ENCODE measurements around the gene PIWIL1. TPM values are rescaled to one million over a fixed set of nuclear protein-coding genes. Genes with fewer than 3 reads are reported as not detected.

PIWIL1 gene
- polyA plus RNA-seq, 1 of the 3 experiments (the other 2 are of a cell fraction), result 0.05 TPM

DNA sequence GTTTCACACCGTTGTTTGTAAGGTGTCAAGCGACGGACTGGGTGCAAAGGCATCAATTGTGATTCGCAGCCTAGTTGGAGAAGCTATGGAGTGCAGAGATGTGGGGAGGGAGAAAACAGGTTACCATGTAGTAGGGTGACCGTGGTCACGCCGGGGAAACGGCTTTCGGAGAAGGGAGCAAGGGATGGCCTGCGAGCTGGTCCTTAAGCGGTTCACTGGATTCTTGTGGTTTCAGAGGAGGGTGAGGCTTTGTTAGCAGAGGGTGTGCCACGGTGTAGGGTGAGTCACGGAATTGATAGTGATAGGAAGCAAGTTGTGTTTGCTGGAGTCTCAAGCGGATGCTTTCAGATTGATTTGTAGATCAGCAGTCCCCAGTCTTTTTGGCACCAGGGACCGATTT is 2.3 kb downstream of the PIWIL1 start:
- H3K9me3 ChIP-seq, result no peaks in the 10 kb centered on the region
- H3K36me3 ChIP-seq (replicated peaks in 1 of 2; ENCODE audit: control insufficient read depth in 1 of 2, insufficient read depth in 2 of 2, low read length in 1 of 2), result no peaks in the 10 kb centered on the region
- WGBS (ENCODE audit: low lambda C conversion rate), result 60% methylated on average over 15 of the region's 15 CpGs
- no peaks in the 10 kb centered on the region for H3F3A ChIP-seq (replicated peaks; ENCODE audit: insufficient read depth)
- no peaks in the 10 kb centered on the region for H3K79me2 ChIP-seq (ENCODE audit: insufficient read depth)
- TF ChIP-seq ELF1 (IDR thresholded peaks at IDR 0.05) (no peak), FOXJ3 (CRISPR knock-in tag; IDR thresholded peaks at IDR 0.05) (no peak), YY1 (IDR thresholded peaks at IDR 0.05; ENCODE audit: low read depth) (no peak), EZH2phosphoT487 (IDR thresholded peaks at IDR 0.05; ENCODE audit: borderline replicate concordance, low read depth) (no peak), JUND (IDR thresholded peaks at IDR 0.05) (no peak), POLR2AphosphoS5 (IDR thresholded peaks at IDR 0.05; ENCODE audit: low read depth, low read length) (no peak), TCF12 (IDR thresholded peaks at IDR 0.05) (no peak), MEF2A (IDR thresholded peaks at IDR 0.05; ENCODE audit: borderline replicate concordance, low read depth) (no peak), EP300 (IDR thresholded peaks at IDR 0.05; ENCODE audit: borderline replicate concordance in 1 of 2, low read depth in 1 of 2, low read length in 1 of 2) (no peak), RCOR1 (IDR thresholded peaks at IDR 0.05; ENCODE audit: low read length) (no peak), NFIC (IDR thresholded peaks at IDR 0.05; ENCODE audit: borderline replicate concordance) (no peak)
- TF ChIP-seq, protein P1, sequence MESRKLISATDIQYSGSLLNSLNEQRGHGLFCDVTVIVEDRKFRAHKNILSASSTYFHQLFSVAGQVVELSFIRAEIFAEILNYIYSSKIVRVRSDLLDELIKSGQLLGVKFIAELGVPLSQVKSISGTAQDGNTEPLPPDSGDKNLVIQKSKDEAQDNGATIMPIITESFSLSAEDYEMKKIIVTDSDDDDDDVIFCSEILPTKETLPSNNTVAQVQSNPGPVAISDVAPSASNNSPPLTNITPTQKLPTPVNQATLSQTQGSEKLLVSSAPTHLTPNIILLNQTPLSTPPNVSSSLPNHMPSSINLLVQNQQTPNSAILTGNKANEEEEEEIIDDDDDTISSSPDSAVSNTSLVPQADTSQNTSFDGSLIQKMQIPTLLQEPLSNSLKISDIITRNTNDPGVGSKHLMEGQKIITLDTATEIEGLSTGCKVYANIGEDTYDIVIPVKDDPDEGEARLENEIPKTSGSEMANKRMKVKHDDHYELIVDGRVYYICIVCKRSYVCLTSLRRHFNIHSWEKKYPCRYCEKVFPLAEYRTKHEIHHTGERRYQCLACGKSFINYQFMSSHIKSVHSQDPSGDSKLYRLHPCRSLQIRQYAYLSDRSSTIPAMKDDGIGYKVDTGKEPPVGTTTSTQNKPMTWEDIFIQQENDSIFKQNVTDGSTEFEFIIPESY (IDR thresholded peaks at IDR 0.05; ENCODE audit: borderline replicate concordance, low read depth), result no peak
- no peak for DNase-seq
- no peak overlapping the region for H3K4me3 ChIP-seq (ENCODE audit: low read depth in 2 of 2, low read length in 1 of 2)
- POLR2A ChIA-PET, result no interaction called here
- no peak overlapping the region for H2AFZ ChIP-seq (ENCODE audit: low read depth)
- no peaks in the 10 kb centered on the region for H4K20me1 ChIP-seq (ENCODE audit: insufficient read depth)
- H3K27ac ChIP-seq (ENCODE audit: low read depth in 2 of 2, low read length in 1 of 2), result no peak overlapping the region
- H3K9me2 ChIP-seq, result no peaks in the 10 kb centered on the region
- no peaks in the 10 kb centered on the region for H3K27me3 ChIP-seq (ENCODE audit: insufficient read depth)
- CTCF ChIA-PET, result interaction anchor here (0.9 to 1.9 kb wide), 4 partner anchors 292 to 413 kb away, joined by 3 to 6 read pairs (median 5); no protein-coding TSS in a partner anchor
- H3K4me1 ChIP-seq (ENCODE audit: control insufficient read depth in 1 of 2, insufficient read depth in 2 of 2, low read depth in 1 of 2, low read length in 1 of 2), result peaks cover 0 to 2% of the 10 kb centered on the region in 2 experiments; a peak in 1 of 4 replicates
- no peak overlapping the region for H3K4me2 ChIP-seq
- no peak overlapping the region for H3K9ac ChIP-seq

DNA sequence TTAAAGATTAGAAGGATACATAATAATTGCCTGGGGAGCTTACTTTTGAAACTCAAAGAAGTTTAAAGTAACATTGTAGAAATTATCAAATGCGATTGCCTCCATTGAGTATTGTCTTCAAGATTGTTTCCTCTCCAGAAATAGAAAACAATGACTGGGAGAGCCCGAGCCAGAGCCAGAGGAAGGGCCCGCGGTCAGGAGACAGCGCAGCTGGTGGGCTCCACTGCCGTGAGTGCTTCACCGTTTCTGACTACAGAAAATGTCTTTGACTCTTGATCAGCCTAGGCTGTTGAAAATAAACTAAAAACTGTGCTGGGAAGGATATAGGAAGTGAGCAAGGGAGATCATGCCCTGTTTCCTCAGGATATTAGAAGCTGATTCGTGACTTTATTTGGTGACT is 4.8 kb downstream of the PIWIL1 start:
- DNase-seq, result no peak
- H3K4me1 ChIP-seq (ENCODE audit: control insufficient read depth in 1 of 2, insufficient read depth in 2 of 2, low read depth in 1 of 2, low read length in 1 of 2), result peaks cover 0 to 5% of the 10 kb centered on the region in 2 experiments; a peak in 1 of 4 replicates
- H3K27ac ChIP-seq (ENCODE audit: low read depth in 2 of 2, low read length in 1 of 2), result no peak overlapping the region
- H3F3A ChIP-seq (replicated peaks; ENCODE audit: insufficient read depth), result no peaks in the 10 kb centered on the region
- no peak overlapping the region for H3K9ac ChIP-seq
- ChIA-PET CTCF (interaction anchor here (0.9 to 1.2 kb wide), 2 partner anchors 300 to 496 kb away, joined by 3 read pairs; partner anchors contain the start of gene STX2), POLR2A (no interaction called here)
- H2AFZ ChIP-seq (ENCODE audit: low read depth), result no peak overlapping the region
- H3K9me2 ChIP-seq, result no peaks in the 10 kb centered on the region
- TF ChIP-seq RCOR1 (IDR thresholded peaks at IDR 0.05; ENCODE audit: low read length) (no peak), NFIC (IDR thresholded peaks at IDR 0.05; ENCODE audit: borderline replicate concordance) (no peak), POLR2AphosphoS5 (IDR thresholded peaks at IDR 0.05; ENCODE audit: low read depth, low read length) (no peak), MXI1 (IDR thresholded peaks at IDR 0.05; ENCODE audit: low read depth, low read length) (no peak), YY1 (IDR thresholded peaks at IDR 0.05; ENCODE audit: low read depth) (no peak), FOSL2 (IDR thresholded peaks at IDR 0.05; ENCODE audit: borderline replicate concordance, low read depth) (no peak), RXRA (IDR thresholded peaks at IDR 0.05; ENCODE audit: borderline replicate concordance, low read depth) (no peak), NRF1 (IDR thresholded peaks at IDR 0.05; ENCODE audit: low read depth, low read length) (no peak), TAF1 (IDR thresholded peaks at IDR 0.05; ENCODE audit: borderline replicate concordance, low read depth, low read length) (no peak), TEAD4 (IDR thresholded peaks at IDR 0.05; ENCODE audit: borderline replicate concordance, insufficient read depth) (no peak)
- TF ChIP-seq, protein P2, sequence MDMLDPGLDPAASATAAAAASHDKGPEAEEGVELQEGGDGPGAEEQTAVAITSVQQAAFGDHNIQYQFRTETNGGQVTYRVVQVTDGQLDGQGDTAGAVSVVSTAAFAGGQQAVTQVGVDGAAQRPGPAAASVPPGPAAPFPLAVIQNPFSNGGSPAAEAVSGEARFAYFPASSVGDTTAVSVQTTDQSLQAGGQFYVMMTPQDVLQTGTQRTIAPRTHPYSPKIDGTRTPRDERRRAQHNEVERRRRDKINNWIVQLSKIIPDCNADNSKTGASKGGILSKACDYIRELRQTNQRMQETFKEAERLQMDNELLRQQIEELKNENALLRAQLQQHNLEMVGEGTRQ (IDR thresholded peaks at IDR 0.05; ENCODE audit: borderline replicate concordance, low read depth, low read length), result no peak
- H3K27me3 ChIP-seq (ENCODE audit: insufficient read depth), result no peaks in the 10 kb centered on the region
- H3K4me2 ChIP-seq, result no peak overlapping the region
- H3K9me3 ChIP-seq, result no peaks in the 10 kb centered on the region
- H3K4me3 ChIP-seq (ENCODE audit: low read depth in 2 of 2, low read length in 1 of 2), result no peak overlapping the region
- H3K79me2 ChIP-seq (ENCODE audit: insufficient read depth), result no peaks in the 10 kb centered on the region
- no peaks in the 10 kb centered on the region for H3K36me3 ChIP-seq (replicated peaks in 1 of 2; ENCODE audit: control insufficient read depth in 1 of 2, insufficient read depth in 2 of 2, low read length in 1 of 2)
- H4K20me1 ChIP-seq (ENCODE audit: insufficient read depth), result no peaks in the 10 kb centered on the region
- 54% methylated on average over 8 of the region's 8 CpGs for WGBS (ENCODE audit: low lambda C conversion rate)
